ENCODE data around the gene ALOX5.
"Not testable (repeated sequence)": the region's sequence is repeated elsewhere in the genome, so short reads cannot be mapped to it uniquely, and the experiment has no call there.

DNA sequence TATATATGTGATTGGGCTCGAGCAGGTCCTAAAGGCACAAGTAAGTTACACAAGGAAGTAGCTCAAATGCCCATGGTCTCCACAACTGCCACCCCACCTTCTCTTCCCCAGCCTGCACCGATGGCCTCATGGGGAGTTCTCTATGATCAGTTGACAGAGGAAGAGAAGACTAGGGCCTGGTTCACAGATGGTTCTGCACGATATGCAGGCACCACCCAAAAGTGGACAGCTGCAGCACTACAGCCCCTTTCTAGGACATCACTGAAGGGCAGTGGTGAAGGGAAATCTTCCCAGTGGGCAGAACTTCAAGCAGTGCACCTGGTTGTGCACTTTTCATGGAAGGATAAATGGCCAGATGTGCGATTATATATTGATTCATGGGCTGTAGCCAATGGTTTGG lies 33.6 kb upstream of the ALOX5 start:
- TF ChIP-seq CTCF (conservative IDR thresholded peaks at IDR 0.05; ENCODE audit: low read length); EZH2phosphoT487 (IDR thresholded peaks at IDR 0.05; ENCODE audit: borderline replicate concordance): not testable (repeated sequence)
